ENCODE measurements around the gene STOML1.
A peak's percentile ranks its signal among the peaks of the same experiment; 100 is the strongest.
"Not testable (repeated sequence)": the region's sequence is repeated elsewhere in the genome, so short reads cannot be mapped to it uniquely, and the experiment has no call there.

The STOML1 gene

GRCh38 chr15:73987681-73988444 is 4.2 kb downstream of the STOML1 start:
- DNase-seq, result no peak

DNA sequence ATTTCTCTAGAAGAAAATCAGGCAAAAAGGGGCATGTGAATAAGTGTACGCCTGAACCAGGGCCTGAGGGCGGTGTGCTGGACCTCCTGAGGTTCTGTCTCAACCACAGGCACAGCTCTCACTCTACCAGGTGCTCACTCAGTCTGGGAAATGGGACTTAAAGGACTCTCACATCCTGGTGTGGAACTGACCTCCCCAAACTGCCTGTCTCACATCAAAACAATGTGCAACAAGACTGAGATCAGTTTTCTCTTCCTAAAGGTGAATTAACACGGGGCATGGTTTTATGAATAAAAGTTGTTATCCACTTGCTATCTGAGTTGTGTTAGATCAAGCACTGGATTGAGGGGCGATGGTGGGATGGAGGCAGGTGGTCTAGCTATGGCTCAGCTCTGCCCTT is 4.8 kb downstream of the STOML1 start:
- no peak for DNase-seq

DNA sequence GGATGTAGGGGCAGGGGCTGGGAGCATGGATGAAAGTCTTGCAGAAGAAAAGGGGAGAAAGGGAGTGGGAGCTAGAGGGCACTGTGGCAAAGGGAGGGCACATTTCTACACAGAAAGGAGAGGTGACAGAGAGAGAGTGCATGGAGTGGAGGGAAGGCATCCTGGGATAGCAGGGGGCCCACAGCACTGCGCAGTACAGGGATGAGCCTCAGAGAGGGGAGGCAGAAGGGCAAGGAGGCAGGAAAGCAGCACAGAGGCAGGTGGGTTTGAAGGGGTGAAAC is 5.4 kb downstream of the STOML1 start:
- no peak for DNase-seq

DNA sequence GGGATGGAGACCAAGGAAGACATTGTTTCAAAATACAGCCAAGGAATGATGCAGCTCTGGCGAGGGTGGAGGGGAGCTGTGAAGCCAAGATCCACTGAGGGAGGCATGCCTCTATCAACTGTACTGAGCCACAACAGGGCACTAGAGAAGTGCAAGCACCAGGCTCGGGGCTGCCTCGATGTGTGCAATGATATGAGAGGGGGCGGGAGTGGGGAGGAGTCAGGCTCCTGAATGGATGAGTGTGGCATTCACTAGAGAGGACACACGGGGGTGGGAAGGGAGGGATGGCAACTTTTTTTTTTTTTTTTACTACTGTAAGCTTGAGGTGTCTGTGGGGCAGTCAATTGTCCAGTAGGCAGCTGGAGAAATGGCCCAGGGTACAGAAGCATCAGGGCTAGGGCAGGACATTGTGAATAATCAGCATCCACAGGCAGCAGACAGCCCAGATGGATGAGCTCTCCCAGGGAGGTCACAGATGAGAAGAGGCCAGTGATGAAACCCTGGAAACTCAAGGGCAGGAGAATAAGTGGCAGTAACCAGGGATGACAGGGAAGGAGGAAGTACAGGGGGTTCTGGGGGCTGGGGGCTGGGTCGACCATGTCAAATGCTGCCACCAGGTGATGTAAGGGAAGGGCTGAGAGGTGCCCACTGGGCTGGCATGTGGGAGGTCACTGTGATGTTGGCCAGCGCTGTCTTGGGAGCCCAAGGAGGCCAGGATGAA is 5.9 kb downstream of the STOML1 start:
- DNase-seq, result no peak

DNA sequence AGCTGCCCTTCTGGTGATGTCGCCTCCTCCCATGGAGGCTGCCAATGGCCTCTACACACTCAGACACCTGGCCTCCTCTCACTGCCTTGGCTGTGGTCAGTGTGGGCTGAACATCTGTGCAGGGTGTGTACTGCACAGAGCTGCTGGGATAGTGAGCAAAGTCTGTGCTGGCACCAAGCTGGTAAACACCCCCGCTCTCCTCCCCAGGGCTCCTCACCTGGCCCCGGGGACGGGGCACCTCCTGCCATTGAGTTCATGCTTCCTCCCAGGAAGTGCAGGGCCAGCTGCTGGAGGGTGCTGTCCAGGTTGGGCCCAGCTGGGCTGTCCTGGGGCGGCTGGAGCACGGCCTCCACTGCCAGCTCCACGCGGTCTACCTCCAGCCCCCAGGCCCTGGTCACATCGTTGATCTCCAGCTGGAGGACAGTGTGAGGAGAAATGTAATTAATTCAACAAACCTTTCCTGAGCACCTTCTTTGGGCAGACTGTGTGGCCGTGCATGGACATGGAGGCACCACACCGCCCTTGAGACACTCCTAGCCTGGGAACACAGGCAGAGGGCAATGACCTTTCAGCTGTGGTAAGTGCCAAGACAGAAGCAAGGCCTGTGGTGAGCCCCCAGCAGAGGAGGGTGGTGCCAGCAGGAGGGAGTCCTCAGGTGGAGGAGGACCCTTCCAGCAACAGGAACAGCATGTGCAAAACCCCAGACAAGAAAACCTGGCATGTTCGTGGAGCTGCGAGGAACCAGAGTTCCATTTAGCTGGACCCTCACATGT is 6.8 kb downstream of the STOML1 start:
- no peak for DNase-seq

DNA sequence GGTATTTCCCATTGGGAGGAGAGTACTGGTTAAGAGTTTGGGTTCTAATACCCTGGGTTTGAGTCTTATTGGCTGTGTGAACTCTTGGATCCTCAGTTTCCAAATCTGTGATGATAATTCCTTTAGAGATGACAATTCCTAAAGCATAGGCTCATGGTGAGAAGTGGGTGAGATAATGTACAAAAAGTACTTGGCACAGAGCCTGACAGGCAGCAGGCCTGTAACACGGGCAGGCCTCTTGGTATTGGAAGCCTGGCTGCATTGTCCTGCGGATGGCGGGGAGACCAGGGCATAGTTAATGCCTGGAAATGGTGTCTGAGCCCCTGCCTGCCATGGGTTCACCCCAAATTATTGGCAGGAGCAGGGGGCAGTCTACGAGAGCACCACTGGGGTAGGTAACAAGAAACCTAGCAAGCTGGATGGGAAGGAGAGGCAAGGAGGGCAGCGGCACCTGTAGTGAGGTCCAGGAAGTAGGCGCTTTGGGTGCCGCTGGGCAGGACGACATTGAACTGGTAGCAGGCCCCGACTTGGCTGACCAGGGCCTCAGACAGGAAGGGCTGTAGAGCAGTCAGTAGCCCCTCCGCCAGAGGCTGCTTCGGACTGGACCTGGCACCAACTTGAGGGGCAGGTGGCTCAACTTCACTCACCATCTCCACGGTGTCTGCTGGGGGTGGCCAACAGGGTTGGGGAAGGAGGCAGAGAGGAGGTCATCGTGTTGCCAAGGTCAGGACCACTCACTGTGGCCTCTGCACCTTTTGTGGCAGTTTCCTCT is 7.7 kb downstream of the STOML1 start:
- DNase-seq, result no peak

GRCh38 chr15:73983773-73984172 is 8.3 kb downstream of the STOML1 start:
- no peak for DNase-seq

GRCh38 chr15:73983211-73983727 is 8.8 kb downstream of the STOML1 start:
- DNase-seq, result peak; percentile 26

DNA sequence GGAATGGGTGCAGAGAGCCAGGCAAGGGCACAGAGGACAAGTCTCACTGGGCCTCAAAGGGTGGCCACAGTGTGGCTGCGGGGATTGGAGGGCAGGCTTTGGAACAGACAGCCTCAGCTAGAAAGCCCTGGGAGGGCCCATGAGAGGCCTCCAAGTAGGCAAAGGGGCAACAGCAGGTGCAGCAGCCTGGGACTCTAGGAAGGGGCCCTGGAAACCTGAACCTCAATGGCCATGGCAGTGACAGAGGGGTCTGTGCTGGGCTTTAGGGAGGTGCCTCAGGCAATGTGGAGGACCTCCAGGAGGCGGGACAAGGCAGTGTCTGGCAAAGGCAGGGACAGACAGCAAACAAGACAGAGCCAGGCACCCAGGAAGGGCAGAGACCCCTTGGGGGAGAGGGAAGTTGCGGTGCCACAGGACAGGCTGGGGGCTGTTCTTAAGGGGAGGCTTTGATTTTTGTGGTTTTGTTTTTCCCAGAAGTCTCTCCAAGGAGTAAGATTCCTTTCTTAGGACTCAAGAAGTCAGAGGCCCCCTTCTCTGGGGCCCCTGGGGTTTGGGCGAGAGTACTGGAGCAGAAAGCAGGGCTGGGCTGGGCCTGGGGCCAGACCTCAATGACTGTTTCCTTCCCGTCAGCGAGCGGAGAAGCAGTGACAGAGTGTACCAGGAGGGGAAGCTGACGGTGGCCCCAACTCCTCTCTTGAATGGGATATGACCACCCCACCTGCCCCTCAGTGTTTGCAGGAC is 9.7 kb downstream of the STOML1 start:
- peak; percentile 63 for DNase-seq

DNA sequence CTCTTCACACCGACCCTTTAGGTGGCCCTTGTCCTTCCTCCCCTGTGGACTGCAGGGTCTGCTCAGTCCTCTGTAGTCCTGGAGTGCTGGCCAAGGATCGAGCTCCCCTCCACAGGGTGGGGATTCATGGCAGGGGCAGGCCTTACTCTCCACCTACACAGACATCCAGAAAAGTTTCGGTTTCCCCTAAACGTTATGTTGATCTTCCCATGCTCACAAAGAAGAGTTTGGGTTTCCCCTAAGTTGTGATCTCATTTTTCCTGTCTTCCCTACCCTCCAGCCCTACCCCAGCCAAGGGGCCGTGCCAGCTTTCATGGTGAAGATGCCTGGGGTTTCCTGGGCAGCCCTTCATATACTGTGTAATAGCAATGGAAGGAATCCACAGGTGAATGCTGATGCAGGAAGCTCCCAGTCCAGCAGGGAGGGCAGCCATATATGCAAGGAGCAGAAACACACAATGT is 10.3 kb downstream of the STOML1 start:
- no peak for DNase-seq

DNA sequence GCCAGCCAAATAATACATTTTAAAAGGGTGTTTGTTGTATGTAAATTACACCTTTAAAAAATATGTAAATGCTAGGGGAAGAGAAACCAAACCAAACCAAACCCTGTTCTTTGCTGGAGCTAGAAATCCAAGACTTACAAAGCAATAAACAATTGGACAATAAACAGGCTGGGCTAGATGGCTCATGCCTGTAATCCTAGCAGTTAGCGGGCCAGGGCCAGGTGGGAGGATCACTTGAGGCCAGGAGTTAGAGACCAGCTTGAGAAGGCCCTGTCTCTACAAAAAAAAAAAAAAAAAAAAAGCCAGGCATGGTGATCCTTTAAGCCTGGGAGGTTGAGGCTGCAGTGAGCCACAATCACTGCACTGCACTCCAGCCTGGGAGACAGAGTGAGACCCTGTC is 12.5 kb downstream of the STOML1 start:
- DNase-seq, result no peak

DNA sequence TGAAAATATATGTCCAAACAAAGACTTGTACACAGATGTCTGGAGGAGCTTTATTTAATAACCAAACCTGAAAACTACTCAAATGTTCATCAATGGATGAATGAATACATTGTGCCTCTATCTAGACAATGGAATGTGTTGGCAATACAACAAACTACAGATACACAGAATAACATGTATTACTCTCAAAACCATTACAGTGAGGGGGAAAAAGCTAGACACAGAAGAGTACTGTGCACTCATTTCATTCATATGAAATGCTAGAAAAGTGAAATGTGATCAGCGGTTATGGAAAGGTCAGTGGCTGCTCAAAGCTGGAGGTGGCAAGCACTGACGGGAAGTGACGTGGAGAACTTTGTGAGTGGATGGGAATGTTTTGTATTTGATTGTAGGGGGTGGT is 13.2 kb downstream of the STOML1 start:
- DNase-seq, result no peak

DNA sequence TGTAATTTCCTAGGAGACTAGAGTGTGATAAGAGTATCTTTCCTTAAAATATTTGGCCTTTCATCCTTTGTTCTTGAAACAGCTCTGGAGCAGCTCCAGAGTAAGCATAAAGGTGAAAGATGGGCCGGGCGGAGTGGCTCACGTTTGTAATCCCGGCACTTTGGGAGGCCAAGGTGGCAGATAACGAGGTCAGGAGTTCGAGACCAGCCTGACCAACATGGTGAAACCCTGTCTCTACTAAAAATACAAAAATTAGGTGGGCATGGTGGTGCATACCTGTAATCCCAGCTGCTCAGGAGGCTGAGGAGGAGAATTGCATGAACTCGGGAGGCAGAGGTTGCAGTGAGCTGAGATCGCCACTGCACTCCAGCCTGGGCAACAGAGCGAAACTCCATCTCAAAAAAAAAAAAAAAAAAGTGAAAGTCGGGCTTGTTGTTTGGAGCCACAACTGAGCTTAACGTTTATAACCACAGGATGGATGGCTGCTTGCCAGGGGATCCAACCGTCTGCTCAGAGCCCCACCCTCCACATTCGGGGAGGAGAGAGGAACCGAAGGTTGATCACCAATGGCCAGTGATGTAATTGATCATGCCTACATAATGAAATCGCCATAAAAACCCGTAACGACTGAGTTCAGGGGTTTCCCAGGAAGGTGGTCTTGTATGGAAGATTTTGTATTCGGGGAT is 16.5 kb downstream of the STOML1 start:
- not testable (repeated sequence) for DNase-seq

GRCh38 chr15:73973683-73974200 is 18.4 kb downstream of the STOML1 start:
- DNase-seq, result not testable (repeated sequence)

DNA sequence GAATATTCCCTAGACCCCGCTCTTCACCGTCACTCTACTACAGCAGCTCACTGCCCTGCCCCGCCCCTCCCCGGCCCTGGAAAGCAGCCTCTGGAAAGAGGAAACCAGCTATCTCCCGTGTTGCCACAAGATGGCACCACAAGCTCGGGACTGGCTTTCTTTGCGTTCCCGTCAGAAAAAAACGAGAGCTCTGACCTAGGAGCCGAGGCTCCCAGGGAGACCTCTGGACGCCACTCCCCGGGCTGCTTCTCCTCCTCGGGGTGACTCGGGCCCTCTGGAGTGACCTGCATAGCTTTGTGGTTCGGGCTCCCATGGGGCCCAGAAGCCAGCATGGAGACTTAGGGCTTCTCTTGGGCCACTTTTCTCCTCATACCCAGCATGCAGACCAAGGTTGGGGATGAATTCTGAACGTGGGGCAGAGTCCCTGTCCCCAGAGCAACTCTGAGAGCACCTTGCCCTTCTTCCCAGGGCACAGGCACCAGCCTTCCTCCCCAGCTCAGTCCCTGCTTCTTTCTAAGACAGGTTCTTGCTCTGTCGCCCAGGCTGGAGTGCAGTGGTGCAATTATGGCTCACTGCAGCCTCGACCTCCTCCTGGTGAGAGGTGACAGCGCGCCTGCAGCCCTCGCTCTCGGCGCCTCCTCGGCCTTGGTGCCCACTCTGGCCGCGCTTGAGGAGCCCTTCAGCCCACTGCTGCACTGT is 19.0 kb downstream of the STOML1 start:
- DNase-seq, result peak; percentile 81

GRCh38 chr15:73969151-73969759 is 22.8 kb downstream of the STOML1 start:
- DNase-seq, result no peak

- no peak for DNase-seq
Observed at GRCh38 chr15:73968461-73968860, 23.6 kb downstream of the STOML1 start.

DNA sequence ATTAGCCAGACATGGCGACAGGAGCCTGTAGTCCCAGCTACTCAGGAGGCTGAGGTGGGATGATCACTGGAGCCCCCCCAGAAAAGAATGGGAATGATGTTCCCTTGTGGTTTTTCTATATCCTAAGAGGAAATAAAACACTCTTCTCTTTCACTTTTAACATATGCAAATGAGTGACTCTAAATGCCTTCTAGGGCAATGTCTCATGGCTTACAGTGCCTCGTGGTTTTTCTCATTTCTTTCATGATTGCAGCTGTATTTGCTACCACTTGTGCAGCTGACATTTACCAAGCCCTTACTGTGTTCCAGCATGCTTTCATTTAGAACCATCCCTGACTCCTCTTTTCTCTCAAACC is 26.4 kb downstream of the STOML1 start:
- no peak for DNase-seq

DNA sequence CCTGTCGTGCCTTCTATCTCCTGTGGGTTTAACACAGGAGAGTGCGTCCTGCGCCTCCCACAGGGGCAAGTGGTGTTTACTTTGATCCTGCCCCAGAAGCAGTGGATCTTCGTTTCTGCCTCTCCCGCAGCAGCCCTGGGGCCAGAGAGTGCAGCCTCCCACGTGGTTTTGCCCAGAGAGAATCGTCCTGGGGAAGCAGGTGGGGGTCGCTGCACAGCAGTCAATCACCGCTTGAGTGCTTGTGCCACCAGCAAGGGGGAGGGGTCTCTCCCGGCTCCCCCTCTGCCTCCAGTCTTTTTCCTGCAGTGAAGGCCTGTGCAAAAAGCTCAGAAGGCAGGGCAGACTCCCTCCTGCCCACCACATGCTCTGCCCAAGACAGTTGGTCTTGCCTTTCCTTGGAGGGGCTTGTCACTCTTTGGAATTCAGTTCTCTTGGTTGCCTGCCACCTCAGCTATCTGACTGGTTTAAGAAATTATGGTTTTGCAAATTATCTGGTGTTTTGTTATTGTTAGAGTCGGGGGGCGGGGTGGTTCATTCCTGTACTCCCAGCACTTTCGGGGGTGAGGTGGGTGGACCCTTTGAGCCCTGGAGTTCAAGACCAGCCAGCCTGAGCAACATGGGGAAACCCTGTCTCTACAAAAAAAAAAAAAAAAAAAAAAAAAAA is 26.9 kb downstream of the STOML1 start:
- DNase-seq, result peak; percentile 65
